ENCODE data around the gene KCNF1.

Gene KCNF1

DNA sequence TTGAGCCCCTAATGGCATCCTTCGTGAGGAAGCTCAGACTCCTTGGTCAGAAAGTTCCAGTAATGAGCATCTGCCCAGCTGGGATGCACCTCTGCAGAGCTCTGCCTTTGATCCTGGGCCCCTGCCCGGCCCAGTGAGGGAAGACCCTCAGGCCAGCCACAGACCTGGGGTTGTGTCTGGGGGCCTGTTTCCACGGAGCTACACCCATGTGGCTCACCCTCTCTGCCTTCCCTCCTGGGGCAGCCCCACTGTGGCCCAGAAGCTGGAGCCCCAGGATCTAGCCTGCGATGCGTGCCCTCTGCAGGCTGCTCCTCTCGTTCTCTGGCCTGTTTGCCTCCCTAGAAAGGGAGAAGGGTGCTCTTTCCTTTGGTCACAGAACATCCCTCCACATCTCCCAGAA lies 9.8 kb downstream of the KCNF1 start:
- ATAC-seq = no peak

DNA sequence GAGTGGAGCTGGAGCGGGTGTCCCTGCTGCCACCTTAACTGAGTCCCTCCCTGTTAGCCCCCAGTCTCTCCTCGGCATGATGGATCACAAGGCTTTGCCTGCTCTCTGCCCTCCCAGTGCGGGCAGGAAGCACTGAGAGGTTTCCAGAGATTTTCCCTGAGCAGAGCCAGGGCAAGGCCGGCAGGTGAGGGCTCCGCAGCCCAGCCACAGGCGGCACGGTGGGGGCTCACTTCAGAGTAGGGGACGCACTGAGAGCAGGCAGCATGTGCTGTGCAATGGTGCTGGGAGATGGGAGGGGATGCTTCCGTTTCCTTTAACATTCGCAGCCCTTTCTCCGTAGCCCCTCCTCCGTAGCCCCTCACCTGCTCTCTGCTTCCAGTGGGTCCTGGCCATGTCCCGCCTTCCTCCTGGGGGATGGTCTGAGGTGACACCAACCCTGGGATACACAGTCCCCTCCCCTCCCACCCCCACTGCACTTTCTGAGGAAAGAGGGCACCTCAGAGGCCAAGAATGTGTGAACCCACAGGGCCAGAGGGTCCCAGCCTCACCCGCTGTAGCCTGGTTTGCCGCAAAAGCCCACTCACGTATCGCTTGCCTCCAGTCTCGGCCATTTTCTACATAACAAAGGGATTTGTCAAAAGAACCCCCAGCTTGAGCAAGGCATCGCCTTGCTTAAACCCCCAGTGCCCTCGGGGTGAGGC lies 10.7 kb downstream of the KCNF1 start:
- ATAC-seq = no peak

DNA sequence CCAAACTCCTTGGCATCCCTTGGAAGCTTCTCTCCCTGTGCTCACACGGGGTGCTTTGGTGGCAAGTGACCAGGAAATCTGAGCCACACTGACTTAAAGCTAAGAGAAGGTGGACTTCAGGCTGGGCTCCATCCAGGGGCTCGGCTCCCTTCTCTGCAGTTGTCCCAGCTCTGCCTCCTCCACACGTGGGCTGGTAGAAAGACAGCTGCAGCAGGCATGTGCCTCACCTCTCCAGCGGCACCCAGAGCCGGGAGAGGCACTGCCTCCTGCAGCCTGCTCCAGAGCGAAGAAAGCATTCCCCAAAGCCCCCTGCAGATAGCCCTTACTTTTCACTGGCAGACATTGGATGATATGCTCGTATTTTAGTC lies 11.3 kb downstream of the KCNF1 start:
- ATAC-seq = no peak

GRCh38 chr2:10923965-10924364 lies 12.2 kb downstream of the KCNF1 start:
- ATAC-seq = no peak

- ATAC-seq = no peak
Observed at GRCh38 chr2:10924441-10924840, 12.7 kb downstream of the KCNF1 start.

- ATAC-seq = no peak
Observed at GRCh38 chr2:10924859-10925258, 13.1 kb downstream of the KCNF1 start.

GRCh38 chr2:10926191-10926820 lies 14.6 kb downstream of the KCNF1 start:
- ATAC-seq = no peak

DNA sequence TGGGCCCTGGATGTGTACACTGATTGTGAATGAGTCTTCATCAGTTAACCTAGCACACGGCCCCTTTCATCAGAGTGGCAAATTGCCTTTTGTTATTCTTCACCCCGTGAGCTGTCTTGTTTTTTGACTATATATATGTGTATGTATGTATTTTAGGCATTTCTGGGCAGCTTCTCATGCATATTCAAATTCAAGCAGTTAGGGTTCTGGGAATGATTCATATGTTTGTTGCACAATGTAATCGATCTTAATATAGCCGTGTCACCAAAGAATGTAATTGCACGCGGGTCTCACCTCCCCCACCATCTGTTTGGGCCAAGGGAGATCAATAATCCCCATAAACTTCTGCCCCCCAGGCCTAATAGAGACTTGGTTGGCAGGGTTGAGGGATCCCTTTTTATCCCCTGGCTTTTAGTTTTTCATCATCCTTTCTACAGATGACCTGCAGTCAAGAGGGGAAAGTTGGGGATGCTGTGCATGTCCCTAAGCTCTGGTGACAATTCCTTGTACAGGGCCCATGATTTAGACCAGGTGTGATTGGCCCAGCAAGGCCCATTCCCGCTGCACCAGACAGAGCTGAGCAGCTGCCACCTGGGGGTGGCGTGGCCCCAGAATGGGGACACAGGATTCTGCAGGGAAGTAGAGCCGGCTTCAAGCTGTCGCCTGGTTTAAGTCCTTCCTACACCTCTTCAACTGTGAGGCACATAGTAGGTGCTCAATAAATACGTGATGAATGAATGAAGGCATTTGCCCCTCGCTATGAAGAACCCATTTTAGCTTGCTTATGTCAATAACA lies 19.2 kb downstream of the KCNF1 start:
- ATAC-seq = no peak

- no peak for ATAC-seq
Observed at GRCh38 chr2:10931710-10932255, 20.0 kb downstream of the KCNF1 start.

GRCh38 chr2:10932345-10933151 lies 20.8 kb downstream of the KCNF1 start:
- no peak for ATAC-seq

- ATAC-seq = no peak
Observed at GRCh38 chr2:10933700-10934225, 22.0 kb downstream of the KCNF1 start.

- no peak for ATAC-seq
Observed at GRCh38 chr2:10934308-10934978, 22.7 kb downstream of the KCNF1 start.

- ATAC-seq = no peak
Observed at GRCh38 chr2:10934979-10935350, 23.2 kb downstream of the KCNF1 start.

DNA sequence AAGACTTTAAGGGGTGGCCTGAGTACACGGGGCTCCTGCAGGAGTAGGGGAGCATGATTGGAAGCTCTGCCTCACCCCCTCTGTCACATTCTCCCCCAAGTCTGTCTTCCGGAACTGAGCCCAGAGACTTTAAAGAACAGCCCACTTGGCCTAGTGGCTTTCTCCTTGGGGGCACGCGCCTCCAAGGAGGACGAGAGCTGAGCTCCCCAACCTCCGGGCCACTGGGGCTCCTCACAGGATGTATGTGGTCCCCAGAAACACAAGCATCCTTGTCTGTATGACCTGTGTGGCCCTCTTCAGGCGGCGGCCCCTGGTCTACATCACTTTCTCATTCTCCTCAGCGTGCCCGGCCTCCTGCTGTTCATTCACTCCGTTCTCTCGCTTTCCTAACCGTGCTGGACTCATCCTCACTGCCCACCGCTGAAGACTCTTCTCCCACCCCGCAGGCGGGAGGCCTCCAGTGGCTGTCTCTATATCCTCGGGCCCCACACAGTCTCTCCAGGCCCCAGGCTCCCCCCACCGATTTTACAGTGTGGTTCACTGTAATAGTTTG lies 23.7 kb downstream of the KCNF1 start:
- ATAC-seq = no peak

DNA sequence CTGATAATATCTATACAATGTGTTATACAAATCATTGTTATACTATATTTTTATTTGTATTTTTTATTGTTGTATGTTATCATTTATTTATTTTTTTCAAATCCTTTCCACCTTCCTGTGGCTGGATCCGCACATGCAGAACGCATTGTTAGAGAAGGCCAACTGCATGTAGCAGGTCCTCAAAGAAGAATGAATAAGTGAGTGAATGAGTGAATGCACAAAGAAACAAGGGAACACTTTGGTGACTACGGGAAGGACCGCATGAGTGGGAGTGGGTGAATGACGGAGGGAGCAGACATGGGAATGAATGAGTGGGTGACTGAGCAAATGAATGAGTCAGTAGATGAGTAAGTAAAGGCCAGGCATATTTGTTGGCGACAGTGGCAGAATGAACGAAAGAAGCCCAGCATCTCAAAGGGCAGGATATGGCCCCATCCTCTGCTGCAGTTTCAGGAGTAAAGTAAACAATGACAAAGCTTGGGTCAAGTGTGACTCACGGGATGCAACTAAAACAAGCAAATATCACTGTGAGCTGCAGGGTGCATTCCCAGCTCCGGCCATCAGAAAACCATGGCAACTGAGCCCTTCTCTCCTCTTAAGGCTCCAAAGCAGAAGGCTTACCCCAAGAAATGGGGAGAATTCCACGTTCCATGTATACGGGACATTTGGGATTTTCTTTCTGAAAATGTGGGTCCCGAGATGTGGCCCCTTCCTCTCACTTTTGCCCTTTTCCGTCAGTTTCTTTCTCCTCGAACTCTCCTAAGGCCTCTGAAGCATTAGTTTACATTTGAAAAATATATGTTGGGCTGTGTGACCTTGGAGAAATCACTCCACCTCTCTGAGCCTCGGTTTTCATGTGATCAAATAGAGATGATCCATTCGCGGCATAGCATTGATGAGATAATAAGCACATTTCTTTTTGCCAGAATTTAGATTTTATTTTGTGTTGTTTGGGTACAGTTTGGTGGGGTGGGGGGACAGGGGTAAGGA lies 24.5 kb downstream of the KCNF1 start:
- no peak for ATAC-seq

GRCh38 chr2:10939058-10939457 lies 27.3 kb downstream of the KCNF1 start:
- ATAC-seq = no peak

DNA sequence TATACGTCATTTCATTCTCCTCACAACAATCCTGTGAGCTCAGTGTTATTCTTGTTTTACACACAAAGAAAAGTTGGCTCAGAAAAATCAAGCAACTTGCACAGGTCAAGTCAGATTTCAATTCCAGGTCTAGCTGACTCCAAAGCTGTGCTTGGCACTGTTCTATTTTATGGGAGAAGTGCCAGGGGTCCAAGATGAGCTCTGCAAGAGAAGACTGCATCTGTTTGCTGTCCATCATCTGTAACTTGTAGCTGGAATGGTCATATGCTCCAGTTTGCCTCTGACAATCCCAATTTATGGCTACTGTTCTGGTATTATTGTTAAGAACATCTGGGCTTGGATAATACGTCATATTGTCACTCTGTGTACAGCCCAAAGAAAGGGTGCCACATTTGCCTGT lies 28.9 kb downstream of the KCNF1 start:
- no peak for ATAC-seq

- no peak for ATAC-seq
Observed at GRCh38 chr2:10941383-10941782, 29.6 kb downstream of the KCNF1 start.

DNA sequence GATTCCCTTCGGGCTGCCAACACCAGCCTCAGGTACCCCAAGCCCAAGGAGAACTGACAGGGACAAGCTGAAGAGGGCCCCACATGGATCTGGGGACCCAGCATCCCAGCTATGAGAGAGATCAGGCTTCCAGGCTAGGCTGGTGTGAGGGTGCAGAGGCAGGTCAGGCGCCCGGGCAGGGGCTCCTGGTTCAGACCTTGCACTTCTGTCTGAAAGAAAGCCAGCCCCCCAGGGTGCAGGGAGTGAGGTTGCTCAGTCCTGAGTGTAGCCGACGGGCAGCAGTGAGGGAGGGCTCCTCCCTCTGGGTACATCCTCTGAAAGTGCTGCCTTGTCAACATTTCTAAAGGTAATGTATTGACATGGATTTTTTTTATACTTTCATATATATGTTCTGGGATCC lies 33.1 kb downstream of the KCNF1 start:
- no peak for ATAC-seq

DNA sequence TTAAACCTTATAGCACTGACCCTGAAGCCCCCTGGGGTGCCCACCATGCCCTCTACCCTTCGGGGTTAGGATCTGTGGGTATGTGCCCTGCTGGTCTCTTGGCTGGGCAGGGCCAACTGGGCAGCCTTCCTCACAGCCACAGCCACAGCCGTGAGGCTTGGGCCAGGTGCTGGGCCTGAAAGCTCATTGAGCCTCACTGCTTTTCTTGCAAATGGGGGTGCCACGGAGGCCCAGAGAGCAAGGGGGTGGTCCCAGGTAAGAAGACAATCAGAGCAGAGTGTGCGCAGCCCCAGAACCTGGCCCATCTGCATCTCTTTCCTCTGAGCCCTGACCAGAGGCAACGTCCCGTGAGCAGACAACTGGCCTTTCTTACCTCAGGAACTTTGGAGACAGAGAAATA lies 34.7 kb downstream of the KCNF1 start:
- no peak for ATAC-seq

Data from activated CD4-positive, CD25-positive, alpha-beta regulatory T cell treated with anti-CD3 and anti-CD28 coated beads, Interleukin-2, amount 50 U/mL, for 24 hours (primary cell).